Mucosa of descending colon (tissue), 3 donors: Measurements from ENCODE around the gene ZNF180. TPM values are rescaled to one million over a fixed set of nuclear protein-coding genes. Genes with fewer than 3 reads are reported as not detected.
"Not testable (repeated sequence)": the region's sequence is repeated elsewhere in the genome, so short reads cannot be mapped to it uniquely, and the experiment has no call there.

Experiments
- ATAC-seq: fragments of 200-7000 bp; cut with Tn5 transposase; one replicate; pipeline ENCODE4 v1.9.1; 2020; ENCODE audit warnings: mild to moderate bottlenecking, moderate library complexity
- DNase-seq, 3 donors: peaks; one replicate each; pipeline ENCODE4 v3.0.0-alpha.2; 2020
- H3K36me3 ChIP-seq: fragments of 200-600 bp; one replicate; pipeline ENCODE4 v1.8.0; 2021; ENCODE audit warnings: low read depth, mild to moderate bottlenecking
- H3K4me1 ChIP-seq: fragments of 200-600 bp; one replicate; pipeline ENCODE4 v1.8.0; 2021; ENCODE audit warnings: low read depth, mild to moderate bottlenecking
- H3K4me3 ChIP-seq: fragments of 200-600 bp; one replicate; pipeline ENCODE4 v1.8.0; 2021; ENCODE audit warnings: mild to moderate bottlenecking
- H3K9me3 ChIP-seq: fragments of 200-600 bp; one replicate; pipeline ENCODE4 v1.8.0; 2021; ENCODE audit warnings: mild to moderate bottlenecking
- intact Hi-C, 2 donors: fragments of 100-400 bp; cut with DNase I in 1 of 2; cut with micrococcal nuclease in 1 of 2; formaldehyde crosslinking; loops; one replicate each; pipeline versions ENCODE4 v1.11.0 to v1.11.1; 2022; cut with DNase I, micrococcal nuclease
- total RNA-seq, 3 donors: library from RNA; stranded (reverse); fragmentation: NEBNext Ultra II Directional in 2 of 3; extraction: Animal tissue kit (Norgen Biotek cat#: 25700) in 2 of 3; gene quantifications; one replicate each; pipeline versions ENCODE4 v1.2.1 to v1.2.4, GENCODE V29; 2021 to 2023
- TF ChIP-seq, protein P1 (sequence below): fragments of 200-600 bp; IDR thresholded peaks from one replicate; pipeline ENCODE4 v1.8.0; 2022; ENCODE audit warnings: antibody characterized with exemption, mild to moderate bottlenecking
- donor health status: DM: no; HTN: no; CAD: no; lungs with moderate emphysema.
- donor health status: DM: no; HTN: no; CAD: no.
- donor health status: DM: no; HTN: yes; CAD: no.

Gene ZNF180
- total RNA-seq, 3 donors from 2014 or later = 7.2 to 10.6 (median 9.3) TPM

DNA sequence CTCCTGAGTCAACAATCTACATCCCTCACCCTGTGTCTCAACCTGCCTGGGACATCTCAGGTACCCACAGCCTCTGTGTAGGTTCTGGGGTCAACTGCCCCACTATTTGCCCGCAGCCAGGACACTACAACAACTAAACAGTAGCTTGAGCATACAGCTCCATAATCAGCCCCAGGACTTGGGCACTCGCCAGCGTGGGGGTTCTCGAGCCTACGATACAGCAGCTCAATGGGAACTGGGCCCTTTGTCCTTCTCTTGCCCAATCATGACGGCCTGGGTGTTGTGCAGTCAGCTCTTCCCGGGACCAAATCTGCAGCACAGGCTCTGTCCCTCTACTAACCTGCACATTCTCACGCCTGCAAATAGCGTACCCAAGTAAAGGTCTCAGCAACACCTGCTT lies 1.3 kb downstream of the ZNF180 start:
- no peak overlapping the region for H3K4me3 ChIP-seq

DNA sequence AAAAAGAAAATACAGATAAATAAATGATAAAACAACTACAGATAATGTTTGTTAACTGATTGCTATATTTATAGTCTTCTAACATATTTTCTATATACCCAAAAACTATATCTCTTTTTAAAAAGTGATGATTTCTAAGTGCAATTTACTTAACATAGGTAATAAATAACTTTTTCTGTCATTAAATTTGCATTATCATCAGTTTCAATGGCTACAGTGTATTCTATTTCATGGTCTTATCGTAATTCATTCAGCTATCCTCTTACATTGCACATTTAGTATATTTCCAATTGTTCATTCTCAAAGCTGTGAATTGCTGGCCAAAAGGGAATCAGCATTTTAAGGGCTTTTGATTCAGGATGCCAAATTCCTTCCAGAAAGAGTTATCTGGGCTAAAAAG lies 3.6 kb downstream of the ZNF180 start:
- intact Hi-C loops = no loop called here
- TF ChIP-seq, protein P1, sequence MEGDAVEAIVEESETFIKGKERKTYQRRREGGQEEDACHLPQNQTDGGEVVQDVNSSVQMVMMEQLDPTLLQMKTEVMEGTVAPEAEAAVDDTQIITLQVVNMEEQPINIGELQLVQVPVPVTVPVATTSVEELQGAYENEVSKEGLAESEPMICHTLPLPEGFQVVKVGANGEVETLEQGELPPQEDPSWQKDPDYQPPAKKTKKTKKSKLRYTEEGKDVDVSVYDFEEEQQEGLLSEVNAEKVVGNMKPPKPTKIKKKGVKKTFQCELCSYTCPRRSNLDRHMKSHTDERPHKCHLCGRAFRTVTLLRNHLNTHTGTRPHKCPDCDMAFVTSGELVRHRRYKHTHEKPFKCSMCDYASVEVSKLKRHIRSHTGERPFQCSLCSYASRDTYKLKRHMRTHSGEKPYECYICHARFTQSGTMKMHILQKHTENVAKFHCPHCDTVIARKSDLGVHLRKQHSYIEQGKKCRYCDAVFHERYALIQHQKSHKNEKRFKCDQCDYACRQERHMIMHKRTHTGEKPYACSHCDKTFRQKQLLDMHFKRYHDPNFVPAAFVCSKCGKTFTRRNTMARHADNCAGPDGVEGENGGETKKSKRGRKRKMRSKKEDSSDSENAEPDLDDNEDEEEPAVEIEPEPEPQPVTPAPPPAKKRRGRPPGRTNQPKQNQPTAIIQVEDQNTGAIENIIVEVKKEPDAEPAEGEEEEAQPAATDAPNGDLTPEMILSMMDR = no peak
- ATAC-seq = no peak

More for the DNA sequence above, 1.3 kb downstream of the ZNF180 start:
- intact Hi-C loops = no loop called here
- Histone ChIP-seq H3K4me1 (peaks cover 13% of the 10 kb centered on the region), H3K36me3 (peaks cover 14% of the 10 kb centered on the region), H3K9me3 (peaks cover 52% of the 10 kb centered on the region)
- TF ChIP-seq, protein P1 = no peak
- DNase-seq (peak in 1 of 3 donors; percentile 35), ATAC-seq (no peak)

DNA sequence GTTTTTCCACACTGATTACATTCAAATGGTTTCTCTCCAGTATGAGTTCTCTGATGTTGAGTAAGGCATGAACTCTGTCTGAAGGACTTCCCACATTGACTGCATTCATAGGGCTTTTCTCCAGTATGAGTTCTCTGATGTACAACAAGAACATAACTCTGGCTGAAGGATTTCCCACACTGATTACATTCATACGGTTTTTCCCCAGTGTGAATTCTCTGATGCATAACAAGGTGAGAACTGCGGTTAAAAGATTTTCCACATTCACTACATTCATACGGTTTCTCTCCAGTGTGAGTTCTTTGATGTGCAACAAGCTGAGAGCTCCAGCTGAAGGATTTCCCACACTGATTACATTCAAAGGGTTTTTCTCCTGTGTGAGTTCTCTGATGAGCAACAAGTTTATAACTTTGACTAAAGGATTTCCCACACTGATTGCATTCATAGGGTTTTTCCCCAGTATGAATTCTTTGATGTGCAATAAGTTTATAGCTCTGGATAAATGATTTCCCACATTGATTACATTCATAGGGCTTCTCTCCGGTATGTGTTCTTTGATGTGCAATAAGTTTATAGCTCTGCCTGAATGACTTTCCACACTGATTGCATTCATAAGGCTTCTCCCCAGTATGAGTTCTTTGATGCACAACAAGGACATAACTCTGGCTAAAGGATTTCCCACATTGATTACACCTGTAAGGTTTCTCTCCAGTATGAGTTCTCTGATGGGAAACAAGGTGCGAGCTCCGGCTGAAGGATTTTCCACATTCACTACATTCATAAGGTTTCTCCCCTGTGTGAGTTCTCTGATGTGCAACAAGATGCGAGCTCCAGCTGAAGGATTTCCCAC lies 23.5 kb downstream of the ZNF180 start:
- Histone ChIP-seq H3K4me1 (no peaks in the 10 kb centered on the region), H3K4me3 (no peak overlapping the region), H3K36me3 (peaks cover 43% of the 10 kb centered on the region), H3K9me3 (peaks cover 100% of the 10 kb centered on the region)
- DNase-seq = no peak
- no peak for ATAC-seq
- TF ChIP-seq, protein P1 = no peak
- intact Hi-C loops = no loop called here

More for the DNA sequence above, 3.6 kb downstream of the ZNF180 start:
- peaks cover 75% of the 10 kb centered on the region for H3K9me3 ChIP-seq
- H3K4me1 ChIP-seq = peaks cover 13% of the 10 kb centered on the region
- no peak for DNase-seq
- no peak overlapping the region for H3K4me3 ChIP-seq
- peaks cover 19% of the 10 kb centered on the region for H3K36me3 ChIP-seq

DNA sequence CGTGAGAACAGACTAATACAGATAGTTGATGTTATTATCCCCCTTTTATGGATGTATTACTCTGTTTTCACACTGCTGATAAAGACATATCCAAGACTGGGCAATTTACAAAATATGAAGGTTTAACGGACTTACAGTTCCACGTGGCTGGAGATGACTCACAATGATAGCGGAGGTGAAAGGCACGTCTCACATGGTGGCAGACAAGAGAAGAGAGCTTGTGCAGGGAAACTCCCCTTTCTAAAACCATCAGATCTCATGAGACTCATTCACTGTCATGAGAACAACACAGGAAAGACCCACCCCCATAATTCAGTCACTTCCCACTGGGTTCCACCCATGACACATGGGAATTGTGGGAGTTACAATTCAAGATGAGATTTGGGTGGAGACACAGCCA lies 31.6 kb downstream of the ZNF180 start:
- intact Hi-C loops, ATAC-seq, H3K36me3 ChIP-seq, H3K4me1 ChIP-seq, DNase-seq, H3K4me3 ChIP-seq: not testable (repeated sequence)
- H3K9me3 ChIP-seq = peaks cover 96% of the 10 kb centered on the region

- H3K36me3 ChIP-seq, intact Hi-C loops, ATAC-seq, H3K4me1 ChIP-seq, DNase-seq, H3K4me3 ChIP-seq: not testable (repeated sequence)
- H3K9me3 ChIP-seq = peaks cover 73% of the 10 kb centered on the region
Observed at GRCh38 chr19:44462600-44463286, 37.6 kb downstream of the ZNF180 start.

- intact Hi-C loops, ATAC-seq, DNase-seq, H3K4me1 ChIP-seq, H3K36me3 ChIP-seq, H3K4me3 ChIP-seq: not testable (repeated sequence)
- peaks cover 44% of the 10 kb centered on the region for H3K9me3 ChIP-seq
Observed at GRCh38 chr19:44456016-44456415, 44.3 kb downstream of the ZNF180 start.

DNA sequence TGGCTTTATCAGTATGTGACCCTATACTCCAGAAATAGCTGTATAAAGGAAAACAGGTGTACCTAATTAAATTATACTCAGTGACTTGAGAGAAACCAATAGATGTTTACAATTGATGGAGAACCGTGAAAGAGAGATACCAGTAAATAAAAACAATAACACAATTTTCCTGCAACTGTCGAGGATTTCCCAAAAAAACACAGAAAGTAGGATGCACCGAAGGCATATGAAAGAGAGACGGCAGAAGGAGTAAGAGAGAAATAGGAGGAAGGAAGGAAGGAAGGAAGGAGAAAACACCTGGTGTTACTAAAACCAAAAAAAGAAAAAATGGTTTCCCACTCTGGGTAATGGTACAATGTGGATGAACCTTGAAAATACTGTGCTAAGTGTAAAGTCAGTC lies 45.2 kb downstream of the ZNF180 start:
- H3K4me3 ChIP-seq = no peak overlapping the region
- ATAC-seq (no peak), DNase-seq (no peak)
- H3K4me1 ChIP-seq = no peaks in the 10 kb centered on the region
- TF ChIP-seq, protein P1 = no peak
- H3K9me3 ChIP-seq = peaks cover 49% of the 10 kb centered on the region
- intact Hi-C loops = no loop called here
- no peaks in the 10 kb centered on the region for H3K36me3 ChIP-seq
